GM10847 (cell line): ENCODE data around the gene CCDC30.

Experiments used
- POLR2A ChIP-seq: IDR thresholded peaks from 2 replicates; pipeline ENCODE4 v1.6.1; 2011; ENCODE audit not compliant: insufficient read length; ENCODE audit errors: extremely low read depth

The CCDC30 gene

DNA sequence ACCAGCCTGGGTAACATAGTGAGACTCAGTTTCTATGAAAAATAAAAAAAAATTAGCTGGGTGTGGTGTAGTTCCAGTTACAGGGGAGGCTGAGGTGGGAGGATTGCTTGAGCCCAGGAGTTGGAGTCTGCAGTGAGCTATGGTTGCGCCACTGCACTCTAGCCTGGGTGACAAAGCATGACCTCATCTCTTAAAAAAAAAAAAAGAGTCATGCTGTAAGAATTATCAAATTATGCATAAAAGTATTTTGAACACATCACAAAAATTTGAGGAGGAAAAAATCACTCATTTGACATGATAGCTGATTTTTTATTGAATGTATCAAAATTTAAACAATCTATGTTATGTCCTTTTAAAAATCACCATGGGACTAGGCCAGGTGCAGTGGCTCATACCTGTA is 17.8 kb downstream of the CCDC30 start:
- TF ChIP-seq POLR2A = no peak

GRCh38 chr1:42482635-42483153 is 19.6 kb downstream of the CCDC30 start:
- no peak for TF ChIP-seq POLR2A

DNA sequence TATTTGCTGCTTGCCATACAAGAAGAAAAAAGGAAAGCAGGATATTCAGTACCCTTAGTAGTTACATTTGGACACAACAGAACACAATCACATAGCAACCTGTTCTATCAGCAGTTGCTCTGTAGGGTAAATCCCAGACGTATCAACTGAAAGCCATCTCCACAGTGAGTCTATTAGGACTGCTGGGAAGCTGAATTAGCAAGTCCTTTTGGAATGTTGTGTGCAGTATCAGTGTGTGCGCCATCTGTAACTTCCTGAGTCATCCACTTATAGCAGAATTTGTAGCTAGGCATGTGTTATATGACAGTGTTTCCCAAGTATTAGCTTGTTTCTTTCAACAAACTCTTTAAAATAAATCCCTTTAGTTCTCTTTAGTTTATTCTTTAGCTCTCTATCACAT is 21.3 kb downstream of the CCDC30 start:
- TF ChIP-seq POLR2A = no peak

DNA sequence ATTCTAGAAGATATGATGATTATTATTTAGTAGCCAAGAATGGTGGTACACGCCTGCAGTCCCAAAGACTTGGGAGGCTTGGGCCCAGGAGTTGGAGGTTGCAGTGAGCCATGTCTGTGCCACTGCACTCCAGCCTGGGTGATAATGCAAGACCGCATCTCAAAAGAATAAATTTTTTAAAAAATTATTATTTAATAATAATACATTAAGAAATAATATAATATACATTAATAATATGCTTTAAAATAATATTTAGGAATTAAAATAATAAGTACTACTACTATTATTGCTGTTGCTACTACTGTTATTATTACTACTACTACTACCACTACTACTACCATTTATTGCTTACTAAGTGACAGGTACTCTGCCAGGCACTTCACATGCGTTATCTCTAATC is 27.2 kb downstream of the CCDC30 start:
- no peak for TF ChIP-seq POLR2A

GRCh38 chr1:42504535-42505128 is 41.5 kb downstream of the CCDC30 start:
- no peak for TF ChIP-seq POLR2A

- TF ChIP-seq POLR2A = no peak
Observed at GRCh38 chr1:42506576-42506975, 43.5 kb downstream of the CCDC30 start.

- no peak for TF ChIP-seq POLR2A
Observed at GRCh38 chr1:42518908-42519307, 55.8 kb downstream of the CCDC30 start.

- no peak for TF ChIP-seq POLR2A
Observed at GRCh38 chr1:42523171-42523570, 60.1 kb downstream of the CCDC30 start.

DNA sequence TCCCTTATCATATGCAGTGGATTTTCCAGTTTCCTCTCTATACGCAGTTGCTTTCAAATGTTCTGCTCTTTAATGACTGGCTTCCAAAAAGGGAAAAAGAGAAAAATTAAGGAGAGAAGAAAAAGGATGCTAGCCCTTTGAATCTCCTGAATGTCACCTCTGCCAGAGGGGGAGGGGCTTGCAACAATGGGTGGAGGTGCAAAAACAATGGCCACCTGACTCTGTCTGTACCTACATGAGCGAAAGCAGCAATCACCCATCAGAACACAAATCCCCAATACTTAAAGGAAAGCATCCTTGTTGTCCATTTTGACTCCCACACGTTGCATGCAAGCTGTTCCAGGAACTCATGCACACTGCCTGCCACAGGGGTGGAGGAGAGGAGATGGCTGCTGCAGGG is 61.2 kb downstream of the CCDC30 start:
- TF ChIP-seq POLR2A = no peak

GRCh38 chr1:42529724-42530181 is 66.7 kb downstream of the CCDC30 start:
- no peak for TF ChIP-seq POLR2A

DNA sequence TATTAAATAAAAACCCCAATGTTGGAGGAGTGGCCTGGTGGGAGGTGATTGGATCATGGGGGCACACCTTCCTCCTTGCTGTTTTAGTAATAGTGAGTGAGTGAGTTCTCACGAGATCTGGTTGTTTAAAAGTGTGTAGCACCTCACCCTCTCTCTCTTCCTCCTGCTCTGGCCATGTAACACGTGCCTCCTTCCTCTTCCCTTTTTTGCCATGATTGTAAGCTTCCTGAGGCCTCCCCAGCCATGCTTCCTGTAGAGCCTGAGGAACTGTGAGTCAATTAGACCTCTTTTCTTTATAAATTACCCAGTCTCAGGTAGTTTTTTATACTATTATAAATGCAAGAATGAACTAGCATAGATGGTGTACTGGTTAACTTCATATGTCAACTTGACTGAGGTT is 68.0 kb downstream of the CCDC30 start:
- TF ChIP-seq POLR2A = no peak

- TF ChIP-seq POLR2A = no peak
Observed at GRCh38 chr1:42533101-42533863, 70.2 kb downstream of the CCDC30 start.

- TF ChIP-seq POLR2A = no peak
Observed at GRCh38 chr1:42541104-42541503, 78.0 kb downstream of the CCDC30 start.

DNA sequence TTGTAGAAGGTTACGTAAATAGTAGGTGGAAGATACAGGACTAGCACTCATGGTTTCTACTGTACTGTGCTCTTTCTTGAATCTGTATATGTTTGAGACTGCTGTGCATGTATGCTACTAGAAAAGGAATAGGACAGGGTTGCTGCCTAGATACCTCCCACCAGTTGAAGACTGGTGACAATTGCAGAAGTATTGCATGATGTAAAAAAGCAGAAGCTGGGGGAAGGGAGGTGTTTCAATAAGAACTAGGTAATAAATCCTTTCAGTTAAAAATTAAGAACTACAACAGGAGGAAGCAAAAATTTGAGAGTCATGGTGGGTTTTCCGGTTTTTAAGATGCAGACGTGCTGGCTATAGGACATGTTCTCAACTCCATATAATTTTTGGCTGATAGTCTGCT is 88.1 kb downstream of the CCDC30 start:
- no peak for TF ChIP-seq POLR2A

- TF ChIP-seq POLR2A = no peak
Observed at GRCh38 chr1:42551590-42551989, 88.5 kb downstream of the CCDC30 start.

- TF ChIP-seq POLR2A = no peak
Observed at GRCh38 chr1:42552636-42553035, 89.5 kb downstream of the CCDC30 start.
